ENCODE data around the gene RPL10A.

RPL10A gene

DNA sequence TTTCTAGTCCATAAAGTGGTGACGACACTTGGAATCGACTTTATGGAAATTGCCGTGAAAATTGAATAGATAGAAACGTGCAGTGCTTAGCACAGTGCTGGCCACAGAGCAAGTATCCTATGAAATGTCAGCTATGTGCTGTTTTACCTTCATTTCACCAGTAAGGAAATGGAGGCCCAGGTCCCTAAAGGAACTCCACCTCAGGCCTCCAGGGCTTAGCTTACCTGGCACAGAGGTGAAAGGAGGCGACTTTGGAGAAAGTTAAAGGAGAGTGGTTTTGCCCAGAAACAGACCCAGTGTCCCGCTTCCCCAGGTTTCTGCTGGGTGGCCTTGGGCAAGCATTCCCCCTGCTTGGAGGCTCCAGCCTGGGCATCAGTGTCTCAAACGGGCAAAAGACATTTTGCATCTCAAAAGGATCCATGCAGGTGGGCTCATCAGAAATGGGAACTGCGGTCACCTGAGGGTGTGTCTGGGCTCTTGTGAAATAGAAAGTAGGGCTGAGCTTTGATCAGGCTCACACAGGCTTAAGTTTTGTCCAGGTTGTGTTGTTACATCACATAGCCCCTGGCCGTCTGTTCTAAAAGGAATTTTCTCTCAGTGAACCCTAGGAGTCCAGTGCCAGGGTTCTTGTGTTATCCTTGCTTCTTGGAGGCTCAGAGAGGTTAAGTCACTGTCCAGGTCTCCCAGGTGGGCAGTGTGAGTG, 51.3 kb downstream of the RPL10A start:
- Histone ChIP-seq H3K79me2 (ENCODE audit: control insufficient read depth, low read length) (no peaks in the 10 kb centered on the region), H3K36me3 (ENCODE audit: control insufficient read depth, low read length) (no peaks in the 10 kb centered on the region), H3K4me3 (ENCODE audit: low read length) (no peak overlapping the region), H4K20me1 (ENCODE audit: control insufficient read depth, insufficient read depth, low read depth, low read length) (no peaks in the 10 kb centered on the region), H3K9me2 (replicated peaks; ENCODE audit: control insufficient read depth, low read length) (no peaks in the 10 kb centered on the region), H3K4me1 (ENCODE audit: control insufficient read depth, low read length) (peaks cover 6% of the 10 kb centered on the region), H3K27me3 (ENCODE audit: control insufficient read depth, low read length) (no peaks in the 10 kb centered on the region; the same call in 1 of the 2 replicates), H3F3A (ENCODE audit: control insufficient read depth, insufficient read depth) (no peaks in the 10 kb centered on the region), H3K9me3 (ENCODE audit: control insufficient read depth, insufficient read depth, low read length) (no peaks in the 10 kb centered on the region), H3K27ac (ENCODE audit: low read depth, low read length) (no peak overlapping the region), H3K4me2 (ENCODE audit: low read length) (no peak overlapping the region)
- TF ChIP-seq, protein P1, sequence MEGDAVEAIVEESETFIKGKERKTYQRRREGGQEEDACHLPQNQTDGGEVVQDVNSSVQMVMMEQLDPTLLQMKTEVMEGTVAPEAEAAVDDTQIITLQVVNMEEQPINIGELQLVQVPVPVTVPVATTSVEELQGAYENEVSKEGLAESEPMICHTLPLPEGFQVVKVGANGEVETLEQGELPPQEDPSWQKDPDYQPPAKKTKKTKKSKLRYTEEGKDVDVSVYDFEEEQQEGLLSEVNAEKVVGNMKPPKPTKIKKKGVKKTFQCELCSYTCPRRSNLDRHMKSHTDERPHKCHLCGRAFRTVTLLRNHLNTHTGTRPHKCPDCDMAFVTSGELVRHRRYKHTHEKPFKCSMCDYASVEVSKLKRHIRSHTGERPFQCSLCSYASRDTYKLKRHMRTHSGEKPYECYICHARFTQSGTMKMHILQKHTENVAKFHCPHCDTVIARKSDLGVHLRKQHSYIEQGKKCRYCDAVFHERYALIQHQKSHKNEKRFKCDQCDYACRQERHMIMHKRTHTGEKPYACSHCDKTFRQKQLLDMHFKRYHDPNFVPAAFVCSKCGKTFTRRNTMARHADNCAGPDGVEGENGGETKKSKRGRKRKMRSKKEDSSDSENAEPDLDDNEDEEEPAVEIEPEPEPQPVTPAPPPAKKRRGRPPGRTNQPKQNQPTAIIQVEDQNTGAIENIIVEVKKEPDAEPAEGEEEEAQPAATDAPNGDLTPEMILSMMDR (IDR thresholded peaks at IDR 0.05; ENCODE audit: low read depth, low read length, poor library complexity, severe bottlenecking) = no peak
- no peak for TF ChIP-seq EZH2phosphoT487 (IDR thresholded peaks at IDR 0.05; ENCODE audit: borderline replicate concordance, low read length)

Measured in DOHH2 (cell line).